Mesothelial cell of epicardium (in vitro differentiated cells): ENCODE measurements around the gene CDKL1. TPM values are rescaled to one million over a fixed set of nuclear protein-coding genes. Genes with fewer than 3 reads are reported as not detected.
"Not testable (repeated sequence)": the region's sequence is repeated elsewhere in the genome, so short reads cannot be mapped to it uniquely, and the experiment has no call there.

Experiments used
- DNase-seq, 2 experiments: peaks; one replicate each; pipeline ENCODE4 v3.0.0; 2021; ENCODE audit warnings: low spot score in 2 of 2; ENCODE audit not compliant: unreplicated experiment in 2 of 2
- H3K27ac Mint-ChIP-seq: 2 replicates; pipeline ENCODE4 v1.8.0; 2021; ENCODE audit warnings: mixed read lengths
- H3K27me3 Mint-ChIP-seq: 2 replicates; pipeline ENCODE4 v1.8.0; 2021; ENCODE audit warnings: low read depth, mixed read lengths
- H3K36me3 Mint-ChIP-seq: 2 replicates; pipeline ENCODE4 v1.8.0; 2021; ENCODE audit warnings: mixed read lengths
- H3K4me1 Mint-ChIP-seq: 2 replicates; pipeline ENCODE4 v1.8.0; 2021; ENCODE audit warnings: mixed read lengths
- H3K4me3 Mint-ChIP-seq: 2 replicates; pipeline ENCODE4 v1.8.0; 2021; ENCODE audit warnings: mild to moderate bottlenecking, moderate library complexity, mixed read lengths
- H3K9me3 Mint-ChIP-seq: 2 replicates; pipeline ENCODE4 v1.8.0; 2021; ENCODE audit warnings: mixed read lengths
- CTCF ChIP-seq: fragments of 200-600 bp; sonication (generic); IDR thresholded peaks from one replicate; pipeline ENCODE4 v1.5.0; 2021; ENCODE audit warnings: antibody characterized with exemption; ENCODE audit not compliant: unreplicated experiment
- total RNA-seq: library from RNA; stranded (reverse); gene quantifications from 3 replicates; pipeline ENCODE4 v1.2.1, GENCODE V29; 2021

Gene CDKL1
- total RNA-seq, 1 donor from 2014 or later: 1.8 TPM

GRCh38 chr14:50364792-50365191 lies 31.9 kb downstream of the CDKL1 start:
- H3K27ac Mint-ChIP-seq: no peak overlapping the region
- peaks cover 2% of the 10 kb centered on the region for H3K4me1 Mint-ChIP-seq
- no peaks in the 10 kb centered on the region for H3K9me3 Mint-ChIP-seq
- DNase-seq: no peak
- H3K4me3 Mint-ChIP-seq: no peak overlapping the region
- H3K27me3 Mint-ChIP-seq: no peaks in the 10 kb centered on the region
- TF ChIP-seq CTCF: no peak
- H3K36me3 Mint-ChIP-seq: no peaks in the 10 kb centered on the region

GRCh38 chr14:50363714-50364111 lies 33.0 kb downstream of the CDKL1 start:
- no peaks in the 10 kb centered on the region for H3K36me3 Mint-ChIP-seq
- H3K27me3 Mint-ChIP-seq: no peaks in the 10 kb centered on the region
- H3K9me3 Mint-ChIP-seq: no peaks in the 10 kb centered on the region
- H3K4me1 Mint-ChIP-seq: peaks cover 2% of the 10 kb centered on the region
- H3K27ac Mint-ChIP-seq: no peak overlapping the region
- no peak for TF ChIP-seq CTCF
- no peak overlapping the region for H3K4me3 Mint-ChIP-seq
- no peak for DNase-seq

GRCh38 chr14:50362764-50363713 lies 33.6 kb downstream of the CDKL1 start:
- no peak for DNase-seq
- peaks cover 2% of the 10 kb centered on the region for H3K4me1 Mint-ChIP-seq
- no peaks in the 10 kb centered on the region for H3K36me3 Mint-ChIP-seq
- TF ChIP-seq CTCF: no peak
- H3K27me3 Mint-ChIP-seq: no peaks in the 10 kb centered on the region
- no peaks in the 10 kb centered on the region for H3K9me3 Mint-ChIP-seq
- no peak overlapping the region for H3K27ac Mint-ChIP-seq
- no peak overlapping the region for H3K4me3 Mint-ChIP-seq

GRCh38 chr14:50361473-50362403 lies 34.9 kb downstream of the CDKL1 start:
- not testable (repeated sequence) for H3K27me3 Mint-ChIP-seq, H3K4me3 Mint-ChIP-seq, H3K4me1 Mint-ChIP-seq, DNase-seq, H3K36me3 Mint-ChIP-seq, H3K27ac Mint-ChIP-seq, H3K9me3 Mint-ChIP-seq

GRCh38 chr14:50360851-50361250 lies 35.8 kb downstream of the CDKL1 start:
- H3K36me3 Mint-ChIP-seq: no peaks in the 10 kb centered on the region
- no peaks in the 10 kb centered on the region for H3K9me3 Mint-ChIP-seq
- H3K27me3 Mint-ChIP-seq: no peaks in the 10 kb centered on the region
- no peak for DNase-seq
- H3K4me3 Mint-ChIP-seq: no peak overlapping the region
- no peak for TF ChIP-seq CTCF
- H3K4me1 Mint-ChIP-seq: peaks cover 2% of the 10 kb centered on the region
- no peak overlapping the region for H3K27ac Mint-ChIP-seq

GRCh38 chr14:50360093-50360492 lies 36.6 kb downstream of the CDKL1 start:
- H3K4me1 Mint-ChIP-seq: peaks cover 2% of the 10 kb centered on the region
- DNase-seq: no peak
- no peaks in the 10 kb centered on the region for H3K27me3 Mint-ChIP-seq
- H3K27ac Mint-ChIP-seq: no peak overlapping the region
- H3K4me3 Mint-ChIP-seq: no peak overlapping the region
- TF ChIP-seq CTCF: no peak
- no peaks in the 10 kb centered on the region for H3K9me3 Mint-ChIP-seq
- H3K36me3 Mint-ChIP-seq: no peaks in the 10 kb centered on the region
